HuH-7 (cell line): ENCODE results near the gene DMAP1.

Source experiments
- DNase-seq: peaks from one replicate; pipeline ENCODE4 v3.0.0; 2011; ENCODE audit warnings: low spot score

The DMAP1 gene

DNA sequence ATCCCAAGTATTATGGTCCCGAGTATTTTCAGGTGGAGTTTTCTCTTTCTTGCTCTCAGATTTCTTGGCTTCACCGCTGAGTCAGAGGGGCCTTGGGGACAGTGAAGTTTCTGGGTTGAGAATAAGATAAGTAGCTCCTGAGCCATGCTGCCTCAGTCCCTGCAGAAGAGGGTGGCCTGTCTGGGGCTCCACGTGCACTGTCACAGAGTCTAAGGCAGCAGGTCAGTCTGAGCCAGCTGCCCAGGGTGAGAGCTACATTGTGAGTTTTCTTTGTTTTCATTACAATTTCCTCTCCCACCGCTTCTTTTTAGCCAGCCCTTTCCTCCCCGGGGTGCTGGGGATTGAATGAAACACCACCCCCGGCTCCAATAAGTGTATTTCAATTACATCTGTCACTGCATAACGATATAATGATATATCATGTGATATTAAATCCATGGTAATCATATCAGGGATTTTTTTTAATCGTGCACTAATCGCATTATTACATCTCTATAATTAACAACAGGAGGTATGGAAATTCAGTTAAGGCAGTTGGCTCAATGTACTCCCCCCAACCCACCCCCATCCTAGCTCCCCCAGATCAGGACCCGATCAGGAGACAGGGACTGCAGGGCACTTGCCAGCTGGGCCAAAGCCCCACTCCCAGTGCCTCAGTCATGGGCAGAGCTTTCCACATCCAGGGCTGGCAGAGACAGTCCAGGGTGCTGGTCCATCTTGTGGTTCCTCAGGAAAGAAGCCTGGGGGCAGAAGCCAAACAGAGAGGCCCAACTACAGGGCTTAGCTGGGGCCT lies 43.7 kb downstream of the DMAP1 start:
- DNase-seq = no peak

DNA sequence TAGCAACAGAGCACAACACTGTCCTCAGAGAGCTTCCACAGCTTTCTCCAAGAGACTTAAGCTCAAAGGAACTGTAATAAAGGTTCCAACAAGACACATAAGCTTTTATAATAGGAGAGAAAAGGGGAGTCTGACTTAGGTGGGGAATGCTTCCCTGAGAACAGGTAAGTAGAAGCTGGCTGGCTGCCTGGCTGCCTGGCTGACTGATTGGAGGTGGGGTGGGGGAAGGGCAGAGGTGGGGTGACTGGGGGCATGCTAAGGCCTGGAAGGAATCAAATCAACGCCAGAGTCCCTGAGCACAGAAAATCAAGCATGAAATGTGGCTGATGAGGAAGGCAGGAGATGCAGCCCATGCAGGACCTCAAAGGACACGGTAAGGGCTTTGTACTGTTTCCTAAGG lies 45.8 kb downstream of the DMAP1 start:
- DNase-seq = no peak

DNA sequence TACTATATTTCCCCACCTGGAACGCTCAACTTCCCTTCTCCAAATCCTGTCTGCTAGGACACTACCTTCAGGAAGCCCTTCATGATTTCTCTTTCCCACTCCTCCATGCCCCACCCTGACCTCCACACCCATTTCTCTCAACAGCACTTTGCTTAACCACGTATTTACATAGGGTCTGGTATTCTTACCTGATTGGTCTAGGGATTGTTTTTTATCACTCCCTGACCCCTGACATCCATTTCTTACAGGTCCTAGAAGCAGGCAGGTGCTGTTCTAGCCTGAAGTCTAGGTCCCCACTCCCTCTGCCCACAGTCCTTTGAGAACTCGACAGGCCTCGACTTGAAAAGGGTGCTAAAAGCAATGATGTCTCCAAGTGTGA lies 47.5 kb downstream of the DMAP1 start:
- peak; percentile 82 for DNase-seq

DNA sequence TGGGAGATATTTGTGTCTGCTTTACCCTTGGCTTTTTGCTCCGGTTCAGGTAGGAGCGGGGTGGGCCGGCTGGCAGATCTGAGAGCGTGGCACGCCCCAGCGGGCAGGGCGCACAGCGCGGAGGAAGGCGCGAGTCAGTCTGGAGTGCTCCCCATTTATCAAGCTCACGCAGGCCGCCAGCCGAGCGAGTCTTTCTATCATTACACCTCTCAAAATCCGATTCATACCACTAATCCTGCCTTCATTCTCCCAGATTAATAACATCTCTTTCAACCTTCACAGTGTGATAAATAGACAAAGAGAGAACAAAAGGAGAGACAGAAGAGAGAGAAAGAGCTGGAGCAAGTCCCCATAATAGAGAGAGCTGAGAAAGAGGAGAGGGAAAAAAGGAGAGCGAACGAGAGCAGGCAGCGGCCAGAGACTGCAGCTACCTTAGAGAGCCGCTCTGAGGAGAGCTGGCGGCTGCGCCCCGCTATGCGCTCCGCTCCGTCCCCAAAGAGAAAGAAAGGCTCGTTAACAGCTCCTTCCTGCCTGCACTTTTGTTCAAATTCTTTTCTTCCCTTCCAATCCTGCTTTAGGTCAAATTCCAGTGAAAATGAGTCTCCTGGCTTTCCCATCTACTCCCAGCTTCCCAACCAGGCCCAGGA lies 48.0 kb downstream of the DMAP1 start:
- no peak for DNase-seq

DNA sequence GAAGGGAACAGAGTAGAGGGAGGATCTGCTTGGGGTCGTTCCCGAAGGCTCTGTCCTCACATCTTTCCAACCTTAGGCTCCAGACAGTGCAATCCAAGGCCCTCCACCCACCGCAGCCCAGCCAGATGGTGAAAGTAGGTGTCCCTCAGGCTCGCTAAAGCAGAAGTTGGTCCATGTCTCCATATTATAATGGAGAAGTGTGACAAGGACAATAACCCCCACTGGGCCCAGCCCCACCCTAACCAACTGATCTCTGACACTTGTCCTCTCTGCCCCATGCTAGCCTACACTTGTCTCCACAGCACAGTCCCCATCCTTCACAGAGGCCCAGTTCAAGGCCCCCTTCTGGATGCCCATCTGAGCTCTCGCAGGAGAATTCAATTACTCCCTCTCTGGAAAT lies 48.7 kb downstream of the DMAP1 start:
- no peak for DNase-seq

DNA sequence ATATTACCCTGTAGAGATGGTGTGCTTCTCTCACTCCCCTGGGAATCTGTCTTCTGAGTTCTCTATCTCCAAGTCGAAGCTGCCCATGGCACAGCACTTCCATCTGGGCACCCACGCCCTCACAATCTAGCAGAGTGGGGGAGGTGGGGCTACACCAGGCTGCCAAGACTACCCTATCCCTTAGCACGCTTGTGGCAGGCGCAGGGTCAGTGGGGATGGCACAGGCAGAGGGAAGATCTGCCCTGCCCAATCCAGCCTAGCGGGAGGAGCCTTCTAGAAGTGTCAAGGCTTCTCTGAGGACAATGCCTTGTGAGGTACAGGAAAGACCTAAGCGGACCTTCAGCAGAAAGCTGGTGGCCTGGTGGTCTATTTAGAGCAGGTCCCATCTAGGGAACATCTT lies 49.1 kb downstream of the DMAP1 start:
- DNase-seq = no peak

DNA sequence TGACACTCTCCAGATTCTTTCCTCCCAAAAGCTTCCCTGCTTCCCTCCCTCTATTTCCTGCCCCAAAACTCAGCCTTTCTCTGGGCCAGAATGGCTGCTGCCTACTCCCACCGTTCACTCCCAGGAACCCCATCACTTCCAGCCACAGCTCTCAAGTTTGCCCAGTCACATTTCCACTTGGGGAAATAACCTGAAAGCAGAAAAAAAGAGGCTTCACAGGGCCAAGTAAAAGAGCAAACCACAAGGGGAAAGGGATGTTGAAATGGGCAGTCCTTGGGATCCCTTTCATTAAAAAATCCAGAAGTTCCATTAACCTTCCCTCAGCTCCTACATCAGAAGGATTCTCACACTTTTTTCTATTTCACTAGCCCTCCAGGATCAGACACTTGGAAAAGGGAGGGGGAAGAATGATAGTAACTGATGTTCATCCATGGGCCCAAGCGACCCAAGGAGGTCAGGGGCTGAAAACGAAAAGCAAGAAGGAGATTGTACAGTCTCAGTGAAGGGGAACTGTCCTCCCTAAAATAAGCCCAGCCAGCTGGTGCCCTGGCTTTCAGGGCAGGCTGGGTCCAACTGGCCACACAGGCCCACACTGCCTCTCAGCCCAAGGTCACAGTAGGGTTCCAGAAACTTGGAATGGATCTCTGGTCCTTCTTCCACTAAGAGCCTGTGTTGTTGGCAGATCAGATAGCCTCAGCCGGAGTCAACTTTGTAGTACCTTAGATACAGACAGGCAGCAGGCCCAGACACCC lies 49.7 kb downstream of the DMAP1 start:
- DNase-seq = no peak

DNA sequence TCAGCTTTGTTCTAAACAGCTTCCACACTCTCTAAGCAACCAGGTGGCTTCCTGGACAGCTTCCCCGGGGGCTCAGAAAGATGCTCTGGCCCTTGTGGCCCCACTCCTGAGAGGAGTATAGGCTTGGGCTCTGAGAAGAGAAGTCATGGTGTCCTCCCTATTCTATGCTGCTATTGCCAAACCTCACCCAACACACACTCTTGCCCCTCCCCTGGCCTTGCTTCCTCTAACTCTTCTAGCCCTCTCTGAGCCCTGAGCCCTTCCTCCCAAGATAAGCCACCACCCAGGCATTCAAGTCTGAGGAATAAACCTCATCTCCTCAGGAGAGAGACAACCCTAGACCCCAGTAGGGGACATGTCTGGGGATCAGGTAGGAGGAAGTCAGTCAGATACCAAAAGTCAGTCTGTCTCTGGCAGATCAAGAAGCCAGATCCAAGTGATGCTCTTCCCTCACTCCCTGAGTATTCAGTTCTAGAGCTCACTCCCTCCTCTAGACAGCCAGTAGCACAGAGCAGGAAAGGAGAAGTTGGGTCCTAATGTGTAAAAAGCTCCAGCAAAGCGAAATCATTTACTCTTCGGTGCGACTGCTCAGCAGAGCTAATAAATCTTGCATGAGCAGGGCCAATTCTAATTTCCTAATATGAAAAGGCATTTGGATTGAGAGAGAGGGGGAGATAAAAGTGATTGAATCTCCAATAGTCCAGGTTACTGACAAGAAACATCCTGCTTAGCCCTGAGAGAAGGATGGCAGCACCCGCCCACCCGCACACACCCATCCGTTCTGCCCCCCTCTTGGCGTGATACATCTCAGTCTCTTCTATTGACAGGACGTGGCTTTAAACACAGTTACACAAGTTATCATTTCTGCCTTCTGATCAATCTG lies 50.5 kb downstream of the DMAP1 start:
- DNase-seq = no peak

DNA sequence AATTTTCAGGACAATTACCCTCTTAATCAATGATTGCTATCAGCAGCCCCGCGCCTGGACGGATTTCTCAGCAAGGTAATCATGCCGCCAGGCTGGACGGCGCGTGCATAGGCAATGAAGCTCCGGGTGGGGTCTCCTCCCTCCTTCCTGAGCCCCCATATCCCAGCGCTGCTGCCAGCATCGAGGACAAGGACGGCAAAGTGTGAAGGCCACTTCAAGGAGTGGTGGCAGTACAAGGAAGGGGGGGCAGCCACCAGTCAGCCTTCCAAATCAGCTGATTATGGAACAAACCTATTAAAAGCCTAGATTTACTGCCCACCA lies 51.1 kb downstream of the DMAP1 start:
- no peak for DNase-seq

DNA sequence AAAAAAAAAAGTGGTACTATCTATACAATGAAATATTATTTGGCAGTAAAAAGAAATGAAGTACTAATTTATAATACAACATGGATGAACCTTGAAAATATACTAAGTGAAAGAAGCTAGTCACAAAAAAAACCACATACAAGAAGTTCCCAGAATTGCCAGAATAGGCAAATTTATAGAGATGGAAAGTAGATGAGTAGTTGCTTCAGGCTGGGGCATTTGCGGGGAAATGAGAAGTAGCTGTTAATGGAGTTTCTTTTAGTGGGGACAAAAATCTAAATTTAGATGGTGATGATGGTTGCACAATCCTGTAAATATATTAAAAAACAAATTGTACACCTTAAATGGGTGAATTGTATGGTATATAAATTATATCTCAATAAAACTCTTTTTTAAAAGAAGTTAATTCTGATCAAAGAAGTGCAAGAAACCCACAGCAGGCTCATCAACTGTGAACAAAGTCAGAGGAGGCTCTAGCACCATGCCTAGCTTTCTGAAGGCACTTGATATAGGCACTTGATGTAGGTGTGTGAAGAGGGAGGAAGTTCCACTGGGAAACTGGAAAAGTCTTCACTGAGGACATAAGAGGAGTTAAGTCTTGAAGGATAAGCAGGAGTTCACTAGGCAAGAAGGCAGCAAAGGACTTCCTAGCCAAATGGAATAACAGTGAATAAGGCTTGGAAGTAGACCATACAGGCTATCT lies 52.5 kb downstream of the DMAP1 start:
- no peak for DNase-seq

DNA sequence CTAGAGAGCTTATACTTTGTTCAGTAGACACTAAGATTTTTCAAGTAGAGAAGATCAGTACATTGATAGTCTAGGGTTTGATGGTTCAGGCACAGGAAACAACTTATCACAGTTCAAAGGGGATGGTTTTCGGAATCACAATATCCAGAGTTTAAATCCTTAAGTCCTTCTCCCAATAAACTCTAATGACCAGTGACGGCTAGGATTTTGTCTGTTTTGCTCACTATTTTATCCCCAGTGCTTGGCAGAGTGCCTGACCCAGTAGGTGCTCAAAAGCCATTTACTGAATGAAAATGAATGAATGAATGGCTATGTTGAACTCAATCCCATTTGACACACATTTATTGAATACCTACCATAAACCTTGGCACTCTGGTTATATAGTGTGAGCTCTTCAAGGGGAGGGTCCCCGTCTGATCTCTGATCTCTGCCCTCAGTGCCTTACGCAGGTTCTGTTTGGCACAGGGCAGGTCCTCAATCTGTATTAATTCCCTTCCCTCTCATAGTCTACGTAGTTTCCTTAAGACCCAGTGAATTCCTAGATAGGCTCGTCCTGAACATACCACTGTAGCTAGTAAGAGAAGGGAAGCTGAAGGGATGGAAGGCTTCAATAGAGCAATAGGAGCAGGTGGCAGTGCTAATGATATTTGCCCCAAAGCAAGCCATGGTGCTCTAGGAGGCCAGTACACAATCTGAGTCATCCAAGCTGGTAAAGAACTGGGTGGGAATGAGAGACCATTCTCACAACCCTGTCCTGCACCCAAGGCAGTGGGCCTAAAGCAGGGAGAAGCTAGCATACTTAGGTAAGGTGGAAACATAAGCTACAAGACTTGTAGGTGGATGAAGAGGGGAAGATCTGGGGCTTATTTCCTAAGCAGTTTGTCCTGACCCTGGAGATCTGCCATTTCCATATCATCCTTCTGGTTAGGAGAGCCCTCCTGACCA lies 53.4 kb downstream of the DMAP1 start:
- no peak for DNase-seq

DNA sequence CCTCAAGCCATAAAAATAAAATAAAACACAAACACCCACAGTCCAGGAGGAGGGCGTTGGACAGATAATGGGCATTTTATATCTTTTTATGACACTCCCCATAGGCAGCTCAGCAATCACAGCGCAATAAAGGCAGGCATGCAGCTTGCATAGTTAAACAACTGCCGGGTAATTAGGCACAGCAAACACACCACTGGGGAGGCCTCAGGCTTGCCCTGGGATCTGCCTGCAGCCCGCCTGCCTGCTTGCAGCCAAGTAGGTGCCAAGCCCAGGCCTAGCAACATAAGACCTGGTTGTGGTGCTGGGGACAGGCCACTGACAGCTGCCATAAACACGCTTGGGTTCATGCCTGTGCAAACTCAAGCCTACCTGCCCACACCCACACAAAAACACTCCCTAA lies 54.2 kb downstream of the DMAP1 start:
- peak; percentile 68 for DNase-seq

DNA sequence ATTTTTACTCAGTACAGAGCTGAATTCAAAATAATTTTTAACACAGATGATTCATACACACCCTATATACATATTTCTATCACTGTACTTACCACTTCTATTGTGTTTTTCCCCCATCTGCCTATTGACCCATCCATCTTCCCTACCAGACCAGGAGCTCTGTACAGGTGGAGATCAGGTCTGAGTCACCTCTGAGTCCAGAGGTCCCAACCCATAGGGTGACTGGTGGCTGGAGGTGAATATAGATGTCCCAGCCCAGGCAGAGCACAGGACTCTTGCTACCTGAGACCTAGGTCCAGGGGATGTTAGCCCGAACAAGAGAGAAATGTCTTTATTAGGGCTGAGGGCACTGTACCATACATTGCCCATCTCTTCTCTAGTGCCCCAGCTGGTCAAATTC lies 54.8 kb downstream of the DMAP1 start:
- no peak for DNase-seq
